Measurements from ENCODE around the gene DNAH2.

DNA sequence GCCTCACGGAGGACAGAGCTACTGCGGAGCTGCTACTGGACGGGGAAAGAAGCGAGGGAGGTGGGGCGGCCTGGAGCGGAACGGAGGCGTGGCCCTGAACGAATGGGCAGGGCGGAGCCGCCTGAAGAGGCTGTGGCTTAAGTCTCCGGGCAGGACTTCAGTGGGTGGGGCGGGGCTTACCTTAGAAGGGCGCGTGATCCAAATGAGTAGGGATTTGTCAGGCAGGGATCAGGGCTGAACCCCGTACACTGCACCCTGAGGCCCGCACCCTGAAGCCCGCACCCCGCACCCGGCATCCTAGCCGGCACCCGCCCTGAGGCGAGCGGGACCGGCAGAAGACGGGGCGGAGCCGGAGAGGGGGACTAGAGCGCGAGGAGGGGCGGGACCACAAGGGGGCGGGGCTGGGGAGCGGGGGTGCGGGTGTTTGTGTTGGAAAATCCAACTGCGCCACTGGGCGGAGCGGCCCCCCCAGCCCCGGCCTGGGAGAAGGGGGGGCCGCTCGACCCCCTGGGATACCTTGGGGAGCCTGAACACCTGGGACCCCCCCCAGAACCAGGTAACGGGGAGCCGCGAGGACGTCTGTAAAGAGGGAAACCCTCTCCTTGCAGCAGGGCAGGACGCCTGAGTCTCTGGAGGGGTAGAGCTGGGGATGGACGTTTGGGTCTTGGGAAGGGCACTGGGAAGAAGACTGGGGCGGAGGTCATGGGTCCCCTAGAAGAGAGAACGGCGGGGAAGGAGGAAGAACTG is 116.4 kb downstream of the DNAH2 start, which contains the start of gene KDM6B:
- TF ChIP-seq, protein P1, sequence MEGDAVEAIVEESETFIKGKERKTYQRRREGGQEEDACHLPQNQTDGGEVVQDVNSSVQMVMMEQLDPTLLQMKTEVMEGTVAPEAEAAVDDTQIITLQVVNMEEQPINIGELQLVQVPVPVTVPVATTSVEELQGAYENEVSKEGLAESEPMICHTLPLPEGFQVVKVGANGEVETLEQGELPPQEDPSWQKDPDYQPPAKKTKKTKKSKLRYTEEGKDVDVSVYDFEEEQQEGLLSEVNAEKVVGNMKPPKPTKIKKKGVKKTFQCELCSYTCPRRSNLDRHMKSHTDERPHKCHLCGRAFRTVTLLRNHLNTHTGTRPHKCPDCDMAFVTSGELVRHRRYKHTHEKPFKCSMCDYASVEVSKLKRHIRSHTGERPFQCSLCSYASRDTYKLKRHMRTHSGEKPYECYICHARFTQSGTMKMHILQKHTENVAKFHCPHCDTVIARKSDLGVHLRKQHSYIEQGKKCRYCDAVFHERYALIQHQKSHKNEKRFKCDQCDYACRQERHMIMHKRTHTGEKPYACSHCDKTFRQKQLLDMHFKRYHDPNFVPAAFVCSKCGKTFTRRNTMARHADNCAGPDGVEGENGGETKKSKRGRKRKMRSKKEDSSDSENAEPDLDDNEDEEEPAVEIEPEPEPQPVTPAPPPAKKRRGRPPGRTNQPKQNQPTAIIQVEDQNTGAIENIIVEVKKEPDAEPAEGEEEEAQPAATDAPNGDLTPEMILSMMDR (IDR thresholded peaks at IDR 0.05; ENCODE audit: insufficient read depth, low read length, poor library complexity, severe bottlenecking): no peak
- no peak for TF ChIP-seq EZH2phosphoT487 (conservative IDR thresholded peaks at IDR 0.05; ENCODE audit: low read length)

Data from SU-DHL-6 (cell line).